T-helper 1 cell treated with Interleukin-12 subunit alpha and Interleukin-12 subunit beta and Interleukin-4 antibody, amounts not matched to agents 30 ng/mL and 1 ng/mL, for 36 hours (primary cell): ENCODE results near the gene BHLHE23. TPM values are rescaled to one million over a fixed set of nuclear protein-coding genes. Genes with fewer than 3 reads are reported as not detected.

Source experiments
- intact Hi-C: fragments of 100-400 bp; cut with micrococcal nuclease; formaldehyde crosslinking; loops from one replicate; pipeline ENCODE4 v1.15.1; 2024
- total RNA-seq: library from RNA; stranded (reverse); gene quantifications from 2 replicates; pipeline ENCODE4 v1.2.3, GENCODE V29; 2022

Gene BHLHE23
- total RNA-seq, 1 donor from 2014 or later = not detected

DNA sequence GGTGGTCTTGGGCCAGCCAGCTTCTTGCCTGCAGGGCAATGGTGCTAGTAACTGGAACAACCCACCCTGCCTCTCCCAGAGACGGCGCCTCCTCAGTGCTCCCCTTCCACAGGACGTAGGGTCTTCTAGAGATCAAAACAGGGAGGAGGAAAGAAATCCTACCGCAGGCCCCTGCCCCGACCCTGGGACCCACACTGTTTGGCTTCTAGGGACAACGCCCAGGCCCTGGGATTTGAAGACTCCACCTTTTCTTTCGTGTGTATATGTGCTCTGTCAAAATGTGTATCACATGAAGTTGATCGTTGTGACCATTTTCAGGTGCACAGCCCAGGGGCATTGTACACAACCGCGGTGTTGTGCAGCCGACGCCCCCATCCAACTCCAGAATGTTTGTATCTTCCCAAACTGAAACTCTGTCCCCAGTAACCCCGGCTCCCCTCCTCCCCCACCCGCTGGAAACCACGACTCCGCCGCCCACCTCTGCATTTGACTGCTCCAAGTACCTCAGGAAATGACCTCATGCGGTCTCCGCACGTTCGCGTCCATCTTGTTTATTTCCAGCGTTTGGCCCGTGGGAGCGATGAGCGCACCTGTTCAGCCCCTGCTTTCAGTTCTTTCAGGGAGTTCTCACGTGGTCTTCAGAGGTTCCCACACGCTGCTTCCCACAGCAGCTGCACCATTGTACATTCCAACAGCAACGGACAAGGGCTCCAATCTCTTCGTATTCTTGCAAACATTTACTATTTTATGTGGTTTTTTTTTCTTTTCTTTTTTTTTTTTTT is 3.4 kb upstream of the BHLHE23 start:
- intact Hi-C loops = loop anchor here (1.0 to 10.0 kb wide), 5 partner anchors 38 to 525 kb away; no protein-coding TSS in a partner anchor

DNA sequence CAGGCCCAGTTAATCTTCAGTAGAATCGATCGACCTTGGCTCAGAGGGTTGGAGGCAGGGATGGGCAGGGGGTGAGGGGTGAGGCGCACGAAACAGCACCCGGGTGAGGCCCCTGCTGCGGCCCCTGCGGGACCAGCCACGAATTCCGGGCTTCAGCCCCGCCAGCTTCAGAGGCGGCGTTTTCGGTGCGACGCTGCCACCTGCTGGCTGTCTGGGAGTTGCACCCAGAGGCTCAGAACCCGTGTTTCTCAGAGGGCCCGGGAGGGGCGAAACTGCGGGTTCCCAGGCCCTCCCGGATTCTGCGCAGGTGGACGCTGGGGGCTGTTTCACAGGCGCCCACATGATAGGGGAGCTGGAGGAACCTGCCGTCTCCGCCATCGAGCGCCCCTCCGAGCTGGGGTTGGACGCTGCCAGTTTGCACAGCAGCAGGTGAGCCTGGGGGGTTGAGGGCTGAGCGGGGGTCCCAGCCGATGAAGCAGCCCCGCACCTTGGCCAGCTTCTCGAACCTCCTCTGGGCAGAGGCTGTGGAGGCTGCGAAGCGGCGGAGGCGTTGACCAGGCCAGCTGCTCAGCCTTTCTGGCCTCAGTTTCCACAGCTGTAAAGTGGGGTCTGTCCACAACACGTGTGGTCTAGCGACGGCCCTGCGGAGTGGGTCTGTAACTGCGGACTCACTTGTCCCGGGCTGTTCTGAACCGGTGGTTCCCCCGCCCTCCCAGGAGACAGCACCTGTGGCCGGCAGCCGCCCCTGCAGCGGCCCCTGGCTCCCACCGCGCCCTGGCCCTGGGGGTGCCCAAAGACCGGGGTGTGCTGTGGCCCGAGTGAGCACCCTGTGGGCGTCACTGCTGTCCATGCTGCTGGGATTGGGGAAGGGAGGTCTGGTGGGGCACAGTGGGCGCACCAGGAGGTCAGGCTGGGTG is 2.5 kb upstream of the BHLHE23 start:
- intact Hi-C loops = loop anchor here (1.0 to 10.0 kb wide), 5 partner anchors 37 to 525 kb away; no protein-coding TSS in a partner anchor

DNA sequence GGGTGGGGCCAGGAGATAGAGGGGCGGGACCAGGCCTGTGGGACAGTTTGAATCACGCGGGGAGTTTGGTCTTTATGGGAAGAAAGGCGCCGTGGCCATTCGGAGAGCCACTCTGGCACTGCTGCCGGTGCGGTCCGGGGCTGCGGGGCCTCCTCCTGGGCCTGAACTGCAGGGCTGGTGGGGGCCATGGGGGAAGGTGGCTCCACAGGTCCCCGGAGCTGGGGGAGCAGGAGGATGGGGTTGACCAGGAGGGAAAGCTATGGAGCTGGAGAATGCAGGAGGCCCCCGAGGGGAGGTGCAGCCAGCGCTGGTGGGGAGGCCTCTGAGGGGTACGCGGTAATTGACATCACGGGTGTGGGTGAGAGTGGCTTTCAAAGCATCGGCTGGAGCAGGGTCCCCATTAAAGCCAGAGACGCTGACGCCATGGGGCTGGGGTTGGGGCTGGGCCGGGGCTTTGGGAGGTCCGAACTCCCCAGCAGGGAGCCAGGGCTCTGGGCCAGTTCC is 1.8 kb upstream of the BHLHE23 start:
- intact Hi-C loops = loop anchor here (1.0 to 10.0 kb wide), 5 partner anchors 36 to 524 kb away; no protein-coding TSS in a partner anchor

DNA sequence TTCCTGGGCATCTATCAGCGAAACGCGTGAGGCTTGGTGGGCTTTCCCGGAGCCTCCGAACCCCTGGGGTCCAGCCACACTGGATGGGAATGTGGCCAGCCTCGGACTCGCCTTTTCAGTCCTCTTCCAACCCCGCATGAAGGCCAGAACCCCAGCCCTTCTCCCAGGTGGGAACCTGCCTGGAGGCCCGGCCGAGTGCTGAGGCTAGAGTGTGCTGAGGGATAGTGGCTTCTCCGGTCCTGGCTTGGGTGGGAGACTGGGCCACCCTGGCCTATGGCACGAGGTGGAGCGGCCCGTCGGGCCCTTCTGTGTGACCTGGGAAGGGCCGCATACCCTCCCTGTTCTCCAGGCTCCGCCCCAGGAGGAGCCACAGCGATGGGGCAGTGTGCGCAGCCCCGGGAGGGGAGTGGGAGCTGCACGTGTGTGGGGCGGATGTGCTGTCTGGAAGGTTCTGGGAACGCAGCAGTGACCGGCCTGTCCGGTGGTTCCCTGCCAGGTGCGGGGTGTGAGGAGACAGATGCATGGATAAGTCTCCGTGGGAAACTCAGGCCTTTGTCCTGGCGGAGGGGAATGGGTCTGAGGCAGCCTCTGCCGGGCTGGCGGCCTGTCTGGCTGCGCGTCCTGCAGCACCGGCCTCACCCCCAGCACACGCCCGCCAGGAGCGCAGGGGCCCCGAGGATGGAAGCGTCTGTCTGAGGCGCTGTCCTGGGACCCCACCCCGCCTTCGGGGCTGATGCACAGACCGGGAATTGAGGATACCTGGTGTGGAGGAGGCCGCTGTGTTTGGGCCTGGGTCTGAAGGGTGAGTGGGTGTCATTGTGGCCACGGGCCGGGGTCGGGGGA is 1.1 kb upstream of the BHLHE23 start:
- intact Hi-C loops = loop anchor here (10.0 kb wide), 1 partner anchor 523 kb away; no protein-coding TSS in a partner anchor

DNA sequence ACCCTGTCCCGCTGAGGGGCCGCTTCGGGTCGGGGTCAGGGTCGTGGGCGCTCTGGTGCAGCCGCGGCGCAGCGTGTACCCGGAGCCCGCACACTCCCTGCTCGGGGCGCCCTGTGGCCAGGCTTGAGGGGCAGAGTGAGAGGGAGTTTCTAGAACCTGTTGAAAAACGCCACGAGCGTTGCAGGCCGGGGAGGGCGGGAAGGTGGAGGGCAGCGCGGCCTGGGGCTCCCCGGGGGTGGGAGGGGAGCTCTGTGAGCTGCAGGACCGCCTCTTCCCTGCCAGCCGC is 539 bp upstream of the BHLHE23 start:
- intact Hi-C loops = loop anchor here (10.0 kb wide), 1 partner anchor 523 kb away; no protein-coding TSS in a partner anchor

DNA sequence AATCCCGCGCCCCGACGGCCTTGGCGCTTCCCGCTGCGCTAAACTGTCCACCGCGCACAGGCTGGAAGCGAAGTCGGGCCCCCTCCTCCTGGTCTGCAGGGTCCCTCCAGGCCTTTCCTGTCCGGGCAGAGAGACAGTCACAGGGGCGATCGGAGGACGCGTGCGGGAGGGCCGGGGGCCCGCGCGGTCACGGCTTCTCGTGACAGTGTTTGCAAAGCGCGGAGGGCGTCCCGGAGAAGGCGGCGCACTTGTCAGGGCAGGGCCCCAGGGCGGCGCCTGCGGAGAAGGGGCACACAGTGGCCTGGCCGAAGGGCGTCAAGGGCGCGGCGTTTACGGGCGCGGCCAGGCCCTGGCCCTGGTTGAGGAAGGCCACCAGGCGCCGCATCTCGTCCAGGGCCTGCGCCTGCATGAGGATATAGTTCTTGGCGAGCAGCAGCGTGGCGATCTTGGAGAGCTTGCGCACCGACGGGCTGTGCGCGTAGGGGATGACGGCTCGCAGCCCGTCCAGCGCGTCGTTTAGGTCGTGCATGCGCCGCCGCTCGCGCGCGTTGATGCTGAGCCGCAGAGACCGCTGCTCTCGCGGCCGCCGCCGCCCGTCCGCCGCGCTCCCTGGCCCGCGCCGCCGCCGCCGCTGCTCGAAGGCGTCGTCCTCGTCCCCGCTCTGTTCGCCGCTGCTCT is 763 bp downstream of the BHLHE23 start:
- intact Hi-C loops = loop anchor here (2.0 to 10.0 kb wide), 2 partner anchors 173 to 521 kb away; no protein-coding TSS in a partner anchor

DNA sequence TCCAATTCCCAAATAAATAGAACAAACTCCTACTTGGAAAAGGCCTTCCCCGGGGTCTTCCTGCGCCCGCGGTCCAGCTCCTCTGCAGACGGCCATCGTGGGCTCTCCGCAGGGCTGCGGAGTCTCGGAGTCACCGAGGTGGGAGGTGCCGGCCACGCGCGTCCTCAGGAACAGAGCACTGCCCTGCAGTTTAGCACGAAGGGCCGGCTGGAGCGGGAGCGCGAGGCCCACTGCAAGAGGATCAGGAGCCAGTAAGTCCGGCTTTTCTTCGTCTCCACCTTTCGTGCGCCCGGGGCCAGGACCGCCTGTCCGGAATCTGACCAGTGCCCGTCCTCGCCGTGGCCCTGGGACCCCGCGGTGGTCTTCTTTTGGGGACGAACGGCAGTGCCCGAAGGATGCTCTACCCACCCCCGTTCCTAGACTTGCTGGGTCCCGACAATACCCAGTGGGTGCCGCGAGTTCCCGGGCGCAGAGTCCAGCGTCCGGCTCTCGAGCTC is 1.4 kb downstream of the BHLHE23 start:
- intact Hi-C loops = loop anchor here (2.0 to 10.0 kb wide), 2 partner anchors 173 to 521 kb away; no protein-coding TSS in a partner anchor

DNA sequence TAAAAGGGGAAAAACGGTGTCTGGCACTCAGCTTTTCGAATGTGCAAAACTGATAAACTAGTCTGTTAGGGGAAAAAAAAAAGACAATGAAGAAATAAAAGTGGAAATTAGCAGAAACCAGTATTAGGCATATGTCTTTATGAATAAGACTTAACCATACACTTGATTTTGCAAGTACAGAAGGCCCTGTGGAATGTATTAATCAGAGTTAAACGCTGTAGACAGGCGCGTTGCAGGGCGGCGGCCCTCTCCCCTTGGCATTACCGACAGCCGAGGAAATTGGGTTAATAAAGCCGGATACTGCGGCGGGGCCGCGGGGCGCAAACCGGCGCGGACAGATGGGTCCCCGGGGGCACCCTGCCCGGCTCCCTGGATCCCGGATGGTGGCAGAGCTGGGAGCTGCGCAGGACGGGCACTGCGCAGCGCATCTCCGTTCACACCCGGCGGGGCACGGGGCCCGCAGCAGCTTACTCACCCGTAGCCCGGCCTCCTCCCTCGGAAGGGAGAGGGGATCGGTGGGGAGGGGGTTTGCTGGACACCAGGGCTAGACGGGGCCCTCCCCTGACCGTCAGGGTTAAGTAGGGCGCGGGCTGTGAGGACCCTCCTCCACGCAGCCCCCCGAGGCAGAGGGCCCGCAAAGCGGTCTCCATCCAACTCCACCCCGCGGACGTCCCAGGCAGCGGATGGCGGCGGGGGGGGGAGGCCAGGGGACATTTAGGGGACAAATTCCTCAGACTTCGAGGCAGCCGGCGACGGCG is 2.0 kb downstream of the BHLHE23 start:
- intact Hi-C loops = loop anchor here (2.0 to 10.0 kb wide), 2 partner anchors 174 to 520 kb away; no protein-coding TSS in a partner anchor

DNA sequence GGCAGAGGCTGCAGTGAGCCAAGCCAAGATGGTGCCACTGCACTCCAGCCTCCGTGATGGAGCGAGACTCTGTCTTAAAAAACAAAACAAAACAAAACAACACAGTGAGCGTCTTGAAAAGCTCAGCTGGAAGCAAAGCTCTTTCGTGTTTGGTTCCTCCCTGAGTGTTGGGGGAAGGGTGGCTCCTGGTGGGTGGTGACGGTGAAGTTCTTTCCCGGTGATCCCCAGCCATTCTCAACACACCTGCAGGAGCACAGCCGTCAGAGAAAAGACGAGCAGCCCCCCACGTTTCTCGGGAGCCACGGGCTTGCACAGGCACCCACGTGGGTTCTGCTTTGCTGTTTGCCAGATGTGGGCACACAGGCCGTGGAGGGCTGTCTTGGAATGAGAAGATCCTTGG is 3.2 kb downstream of the BHLHE23 start:
- intact Hi-C loops = loop anchor here (10.0 kb wide), 1 partner anchor 519 kb away; no protein-coding TSS in a partner anchor

DNA sequence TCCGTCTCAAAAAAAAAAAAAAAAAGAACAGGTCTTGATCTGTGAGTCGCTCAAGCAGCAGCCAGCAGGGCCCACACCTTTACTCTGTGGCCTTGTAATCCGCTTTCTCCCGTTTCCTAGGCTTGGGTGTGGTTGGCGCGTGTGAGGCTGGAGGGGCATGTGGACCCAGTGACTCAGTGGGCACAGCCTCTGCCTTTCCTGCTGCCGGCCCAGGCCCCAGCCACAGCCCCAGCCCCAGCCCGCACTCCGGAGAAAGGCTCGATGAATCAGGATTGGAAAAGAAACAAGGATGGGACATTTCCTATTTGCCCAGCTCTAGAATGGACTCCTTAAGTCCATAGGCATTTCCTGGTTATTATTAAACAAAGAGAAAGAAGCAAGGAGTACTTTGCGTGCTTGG is 4.3 kb downstream of the BHLHE23 start:
- intact Hi-C loops = loop anchor here (10.0 kb wide), 1 partner anchor 518 kb away; no protein-coding TSS in a partner anchor

DNA sequence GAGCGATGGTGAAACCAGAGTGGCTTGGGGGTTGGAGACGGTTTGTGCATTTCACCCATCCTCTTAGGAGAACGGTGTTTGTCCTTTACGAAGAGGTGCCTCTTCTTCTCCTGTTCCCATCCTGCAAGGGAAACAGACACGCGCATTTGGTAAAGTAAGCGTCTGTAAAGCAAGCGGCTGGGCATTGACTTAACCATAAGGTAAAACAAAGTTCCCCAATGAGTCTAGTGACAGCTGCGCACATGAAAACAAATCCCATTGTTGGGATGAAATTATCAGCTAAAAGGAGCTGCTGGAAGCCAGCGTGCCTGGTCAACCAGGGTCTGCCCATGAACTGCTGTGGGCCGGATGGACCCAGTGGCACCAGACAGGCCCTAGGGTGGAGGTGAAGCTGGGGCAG is 5.8 kb downstream of the BHLHE23 start:
- intact Hi-C loops = loop anchor here (10.0 kb wide), 1 partner anchor 516 kb away; no protein-coding TSS in a partner anchor

DNA sequence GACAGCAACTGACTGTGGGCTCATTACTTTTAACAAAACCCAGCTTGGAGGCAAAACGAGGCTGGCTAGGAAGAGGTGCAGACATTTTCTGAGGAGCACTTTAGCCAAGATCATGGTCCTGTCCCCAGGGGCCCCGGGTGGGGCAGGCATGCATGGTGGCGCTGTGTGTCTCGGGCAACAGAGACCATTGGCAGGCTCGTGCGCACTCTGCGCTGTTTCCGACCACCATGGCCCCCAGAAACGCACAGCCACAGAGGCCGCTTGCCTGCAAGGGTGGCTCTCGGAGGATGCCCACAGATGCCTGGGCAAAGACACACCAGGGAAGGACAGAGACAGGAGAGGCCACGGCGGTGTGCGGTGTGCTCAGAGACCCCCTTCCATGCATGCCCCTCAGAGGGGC is 6.7 kb downstream of the BHLHE23 start:
- intact Hi-C loops = loop anchor here (10.0 kb wide), 1 partner anchor 515 kb away; no protein-coding TSS in a partner anchor

DNA sequence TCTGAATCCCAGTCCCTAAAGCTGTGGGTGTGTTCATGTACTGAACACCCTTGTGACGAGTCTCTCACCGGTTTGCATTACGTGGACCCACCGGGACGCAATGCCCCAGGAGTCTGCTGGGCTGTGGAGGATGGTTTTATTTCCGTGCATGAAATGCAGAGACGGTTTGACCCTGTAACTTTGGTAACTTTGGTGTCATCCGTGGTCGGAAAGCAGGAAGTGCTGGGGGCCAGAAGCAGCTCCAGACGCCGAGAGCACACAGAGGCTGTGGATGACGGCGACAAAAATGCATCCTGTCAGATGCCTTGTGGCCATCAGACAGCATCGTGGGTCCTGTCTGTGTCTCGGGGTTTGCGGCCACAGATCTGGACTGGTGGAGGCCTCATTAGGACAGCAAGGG is 7.2 kb downstream of the BHLHE23 start:
- intact Hi-C loops = loop anchor here (2.0 kb wide), 1 partner anchor 183 kb away; no protein-coding TSS in a partner anchor

DNA sequence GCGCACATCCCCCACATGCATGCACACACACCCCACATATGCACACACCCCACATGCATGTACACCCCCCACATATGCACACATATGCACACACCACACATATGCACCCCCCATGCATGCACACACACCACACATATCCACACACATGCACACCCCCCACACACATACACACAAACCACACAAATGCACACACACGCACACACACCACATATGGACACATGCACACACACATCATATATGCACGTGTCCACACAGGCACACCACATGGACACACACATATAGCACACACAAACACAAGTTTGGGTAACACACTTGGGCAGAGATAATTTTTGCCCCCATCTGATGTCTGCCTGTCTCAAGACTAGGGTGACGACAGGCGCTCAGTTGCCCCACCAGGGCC is 8.3 kb downstream of the BHLHE23 start:
- intact Hi-C loops = loop anchor here (2.0 kb wide), 1 partner anchor 184 kb away; no protein-coding TSS in a partner anchor

DNA sequence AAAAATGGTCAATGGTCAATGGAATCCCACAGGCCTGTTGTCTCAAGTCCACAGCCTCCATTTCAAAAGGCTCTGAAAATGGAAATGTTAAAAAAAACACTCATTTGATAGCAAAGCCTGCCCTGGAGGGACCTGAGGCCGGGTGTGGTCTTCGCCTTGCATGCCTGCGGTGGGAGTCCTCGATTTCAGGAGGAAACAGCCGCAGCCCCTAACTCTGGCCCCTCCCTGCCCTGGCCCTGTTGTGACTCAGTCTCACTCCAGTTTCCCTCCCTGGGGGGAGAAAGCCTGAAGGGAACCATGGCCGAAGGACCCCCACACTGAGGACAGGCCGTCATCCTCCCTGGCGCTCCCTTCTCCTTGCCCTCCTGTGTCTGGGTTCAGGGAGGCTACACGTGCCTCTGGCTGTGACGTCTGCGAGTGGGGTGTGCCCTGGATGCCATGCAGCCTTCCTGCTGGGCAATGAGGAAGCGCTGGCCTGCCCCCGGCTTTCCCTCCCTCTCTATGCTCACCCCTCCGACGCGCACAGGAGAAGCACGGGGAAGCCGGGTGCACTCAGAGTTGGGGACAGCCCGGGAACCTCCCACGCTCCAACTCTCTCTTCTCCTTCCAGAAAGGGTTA is 9.2 kb downstream of the BHLHE23 start:
- intact Hi-C loops = loop anchor here (2.0 kb wide), 1 partner anchor 185 kb away; no protein-coding TSS in a partner anchor

DNA sequence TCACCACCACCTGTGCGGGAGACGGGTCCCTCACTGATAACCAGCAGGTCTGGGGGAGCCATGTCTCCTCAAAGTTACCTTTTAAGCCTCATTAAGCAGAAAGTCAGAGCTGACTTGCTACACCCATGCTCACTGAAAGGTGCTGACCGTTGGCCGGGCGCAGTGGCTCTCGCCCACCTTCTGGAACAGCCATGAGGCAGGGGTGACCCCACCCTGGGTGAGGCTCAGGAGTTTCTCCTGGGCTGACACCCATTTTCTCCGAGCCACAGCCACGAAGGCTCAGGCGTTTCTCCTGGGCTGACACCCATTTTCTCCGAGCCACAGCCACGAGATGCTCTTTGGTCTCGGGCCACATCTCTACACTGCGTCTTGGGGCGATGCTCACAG is 10.2 kb downstream of the BHLHE23 start:
- intact Hi-C loops = no loop called here

DNA sequence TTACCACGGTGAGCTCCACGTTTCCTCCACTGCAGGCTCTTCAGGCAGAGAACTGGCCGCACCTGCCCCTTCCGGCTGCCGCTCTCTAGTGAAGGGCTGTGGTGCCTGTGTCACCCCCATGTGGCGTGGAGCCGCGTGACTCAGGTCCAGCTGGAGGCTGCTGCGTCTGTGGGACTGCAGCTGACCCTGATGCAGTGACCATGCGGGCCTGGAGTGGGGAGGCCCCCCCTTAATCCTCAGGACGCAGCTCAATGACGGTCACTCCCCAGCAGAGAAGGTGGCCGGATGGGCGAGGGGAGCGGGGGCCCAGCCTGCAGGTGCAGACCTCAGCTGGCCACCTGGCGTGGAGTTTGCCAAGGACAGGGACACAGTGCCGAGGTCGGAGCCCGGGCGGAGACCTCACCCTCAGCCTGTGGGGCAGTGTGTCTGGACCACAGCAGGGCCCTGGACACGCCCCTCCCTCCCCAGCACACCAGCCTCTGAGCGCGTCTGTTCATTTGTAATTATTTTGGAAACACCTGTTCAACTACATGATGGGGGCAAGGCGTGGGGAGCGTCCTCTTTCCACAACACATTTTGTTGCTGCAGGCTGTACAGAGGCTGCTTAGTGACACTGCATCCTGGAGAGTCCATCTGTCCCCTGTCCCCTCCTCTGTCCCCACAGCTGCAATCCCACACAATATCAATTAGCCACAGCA is 10.7 kb downstream of the BHLHE23 start:
- intact Hi-C loops = no loop called here

DNA sequence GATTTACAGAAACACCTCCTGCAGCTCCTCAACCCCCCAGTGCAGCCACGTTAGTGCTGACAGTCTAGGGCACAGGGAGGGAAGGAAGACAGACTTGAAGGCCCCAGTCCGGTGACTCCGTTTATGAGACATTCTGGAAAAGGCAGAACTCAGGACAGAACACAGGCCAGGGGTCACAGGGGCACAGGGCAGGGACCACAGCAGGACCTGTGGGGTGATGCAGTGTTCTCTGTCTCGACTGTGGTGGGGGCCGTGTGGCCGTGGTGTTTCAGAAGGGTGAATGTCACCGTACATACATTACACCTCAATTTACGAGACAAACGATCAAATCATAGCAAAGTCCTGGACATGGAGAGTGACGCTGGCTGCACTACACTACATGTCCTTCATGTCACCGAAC is 11.3 kb downstream of the BHLHE23 start:
- intact Hi-C loops = no loop called here
